ENCODE results near the gene TGM3. TPM values are rescaled to one million over a fixed set of nuclear protein-coding genes. Genes with fewer than 3 reads are reported as not detected.

The TGM3 gene
- total RNA-seq, 2 experiments from 2014 or later: not detected

DNA sequence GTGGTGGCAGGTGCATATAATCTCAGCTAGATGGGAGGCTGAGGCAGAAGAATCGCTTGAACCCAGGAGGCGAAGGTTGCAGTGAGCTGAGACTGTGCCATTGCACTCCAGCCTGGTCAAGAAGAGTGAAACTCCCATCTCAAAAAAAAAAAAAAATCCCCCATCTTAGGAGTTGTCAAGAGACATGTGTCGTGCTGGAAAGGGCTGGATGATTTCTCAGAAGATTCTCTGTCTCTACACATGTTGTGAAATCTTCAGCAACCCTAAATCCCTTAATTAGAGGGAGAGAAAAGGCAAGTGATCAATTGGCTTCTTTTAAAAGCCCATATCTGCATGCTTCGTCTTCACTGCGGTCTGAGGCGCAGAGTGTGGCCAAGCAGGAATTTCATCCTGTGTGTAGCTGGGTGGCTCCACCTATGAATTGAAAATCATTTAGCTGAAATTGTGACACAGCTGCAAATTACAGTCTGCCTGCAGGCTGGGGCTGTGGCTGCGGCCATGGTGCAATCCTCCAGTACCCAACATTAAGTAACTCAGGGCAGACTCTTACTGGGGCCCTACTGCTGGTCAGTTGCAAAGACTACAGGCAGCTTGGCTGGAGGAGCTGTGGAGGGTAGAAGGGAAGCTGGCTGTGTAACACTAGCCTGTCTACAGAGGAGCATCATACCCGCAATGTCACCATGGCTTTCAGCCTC lies 3.2 kb upstream of the TGM3 start:
- Mint-ChIP-seq H3K4me1 (peaks cover 7% of the 10 kb centered on the region), H3K4me3 (no peak overlapping the region), H3K27me3 (peaks cover 3% of the 10 kb centered on the region), H3K27ac (no peak overlapping the region), H3K36me3 (ENCODE audit: low read depth) (no peaks in the 10 kb centered on the region), H3K9me3 (no peaks in the 10 kb centered on the region)
- POLR2A ChIA-PET: no interaction called here
- DNase-seq: no peak
- CTCF ChIA-PET: interaction anchor here (1.0 to 1.3 kb wide), 2 partner anchors 12 to 1737 kb away, joined by 4 read pairs; no protein-coding TSS in a partner anchor

DNA sequence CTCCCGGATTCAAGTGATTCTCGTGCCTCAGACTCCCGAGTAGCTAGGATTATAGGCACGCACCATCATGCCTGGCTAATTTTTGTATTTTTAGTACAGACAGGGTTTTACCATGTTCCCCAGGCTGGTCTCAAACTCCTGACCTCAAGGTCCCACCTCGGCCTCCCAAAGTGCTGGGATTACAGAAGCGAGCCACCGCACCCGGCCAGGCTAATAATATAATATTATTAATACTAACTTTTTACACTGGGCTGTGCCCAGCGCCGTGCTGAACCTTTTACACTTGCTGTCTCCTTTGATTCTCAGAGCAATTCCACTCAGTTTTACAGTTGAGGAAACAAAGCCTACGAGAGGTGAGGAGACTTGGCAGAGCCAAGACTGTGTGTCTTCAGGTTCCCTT lies 2.3 kb upstream of the TGM3 start:
- Mint-ChIP-seq H3K4me1 (peaks cover 7% of the 10 kb centered on the region), H3K36me3 (ENCODE audit: low read depth) (no peaks in the 10 kb centered on the region), H3K27me3 (no peaks in the 10 kb centered on the region), H3K27ac (no peak overlapping the region), H3K4me3 (no peak overlapping the region), H3K9me3 (no peaks in the 10 kb centered on the region)
- no peak for DNase-seq
- ChIA-PET CTCF (interaction anchor here (1.4 kb wide), 1 partner anchor 86 kb away, joined by 3 read pairs; no protein-coding TSS in a partner anchor), POLR2A (no interaction called here)

DNA sequence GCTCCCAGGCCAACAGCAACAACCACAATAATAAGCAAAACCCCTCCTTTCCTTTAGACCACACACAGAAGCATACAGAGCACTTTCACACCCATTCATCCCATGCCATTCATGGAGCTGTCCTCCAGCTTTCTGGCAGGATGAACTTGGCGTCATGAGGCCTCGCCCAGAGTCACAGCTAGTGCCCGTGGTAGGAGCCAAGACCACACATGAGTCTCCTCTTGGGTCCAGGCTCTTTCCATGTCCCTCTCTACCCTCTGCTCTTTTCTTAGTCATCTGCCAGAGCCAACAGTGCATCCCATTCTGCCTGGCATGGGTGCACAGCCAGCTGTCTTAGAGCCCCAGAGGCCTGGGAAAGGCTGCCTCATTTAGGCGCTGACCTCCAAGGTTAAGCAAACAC lies 1.8 kb upstream of the TGM3 start:
- no peak overlapping the region for H3K4me3 Mint-ChIP-seq

DNA sequence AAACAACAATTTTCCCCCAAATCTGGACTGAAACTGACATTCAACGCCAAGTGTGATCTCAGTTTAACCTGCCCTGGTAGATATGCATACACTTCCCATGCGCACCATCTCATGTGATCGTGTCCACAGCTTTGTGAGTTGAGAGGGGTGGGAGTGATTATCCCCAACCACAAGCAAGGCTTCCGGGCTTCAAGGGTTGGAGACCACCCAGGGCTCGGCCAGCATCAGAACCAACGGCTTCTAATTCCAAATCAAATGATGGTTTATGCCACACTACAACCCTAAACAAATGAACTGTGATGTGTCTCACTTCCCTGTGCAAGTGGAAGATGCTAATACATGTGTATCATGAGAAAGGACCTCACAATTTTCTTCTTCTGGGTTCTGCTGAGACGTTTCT lies 515 bp upstream of the TGM3 start:
- H3K9me3 Mint-ChIP-seq: no peaks in the 10 kb centered on the region
- no peak overlapping the region for H3K4me3 Mint-ChIP-seq
- ChIA-PET POLR2A (no interaction called here), CTCF (no interaction called here)
- no peak overlapping the region for H3K27ac Mint-ChIP-seq
- DNase-seq: no peak
- no peaks in the 10 kb centered on the region for H3K27me3 Mint-ChIP-seq
- no peaks in the 10 kb centered on the region for H3K36me3 Mint-ChIP-seq (ENCODE audit: low read depth)
- no peaks in the 10 kb centered on the region for H3K4me1 Mint-ChIP-seq

More for the DNA sequence above, 1.8 kb upstream of the TGM3 start:
- no peak overlapping the region for H3K27ac Mint-ChIP-seq
- POLR2A ChIA-PET: no interaction called here
- H3K4me1 Mint-ChIP-seq: peaks cover 6% of the 10 kb centered on the region
- no peaks in the 10 kb centered on the region for H3K27me3 Mint-ChIP-seq
- CTCF ChIA-PET: interaction anchor here (1.4 kb wide), 1 partner anchor 87 kb away, joined by 3 read pairs; no protein-coding TSS in a partner anchor
- H3K36me3 Mint-ChIP-seq (ENCODE audit: low read depth): no peaks in the 10 kb centered on the region
- no peak for DNase-seq
- no peaks in the 10 kb centered on the region for H3K9me3 Mint-ChIP-seq

DNA sequence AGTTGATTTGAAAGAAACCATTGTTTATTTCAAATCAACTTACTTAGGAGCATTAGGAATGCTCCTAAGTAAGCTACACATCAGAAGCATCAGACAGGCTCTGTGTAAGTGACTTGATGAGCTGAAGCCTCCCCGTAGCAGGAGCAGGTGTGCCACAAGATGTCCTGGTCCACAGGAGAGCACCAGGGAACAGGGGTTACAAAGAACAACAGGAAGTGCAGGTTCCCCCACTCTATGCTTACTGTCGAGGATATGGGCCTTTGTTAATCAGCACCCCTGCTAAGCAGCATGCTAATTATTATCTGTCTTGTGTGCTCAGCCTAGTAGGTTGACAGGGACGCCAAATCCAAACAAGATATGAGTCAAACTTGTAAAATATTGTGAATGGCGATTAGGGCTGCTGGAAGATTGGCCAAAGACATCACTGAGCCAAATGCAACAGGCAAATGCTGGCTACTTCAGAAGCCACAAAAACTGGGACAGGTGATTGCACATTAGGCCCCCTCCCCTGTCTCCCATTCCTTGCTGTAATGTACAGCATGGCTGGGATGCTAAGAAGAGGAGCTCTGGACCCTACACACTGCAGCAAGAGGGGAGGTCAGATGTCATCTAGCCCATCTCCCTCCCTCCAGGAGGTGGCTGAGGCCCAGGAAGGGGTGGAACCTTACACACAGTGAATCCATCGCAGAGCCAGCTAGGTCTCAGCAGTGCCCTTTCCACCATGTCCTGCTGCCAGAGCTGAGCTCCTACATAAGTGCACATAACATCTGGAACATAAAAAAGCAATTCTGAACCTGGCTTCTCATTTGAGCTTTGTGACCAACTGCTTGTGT lies 939 bp downstream of the TGM3 start:
- ChIA-PET POLR2A (no interaction called here), CTCF (interaction anchor here (1.3 kb wide), 1 partner anchor 35 kb away, joined by 4 read pairs; no protein-coding TSS in a partner anchor)
- Mint-ChIP-seq H3K36me3 (ENCODE audit: low read depth) (no peaks in the 10 kb centered on the region), H3K9me3 (no peaks in the 10 kb centered on the region), H3K4me1 (no peaks in the 10 kb centered on the region), H3K4me3 (no peak overlapping the region), H3K27me3 (peaks cover 4% of the 10 kb centered on the region), H3K27ac (no peak overlapping the region)
- no peak for DNase-seq

DNA sequence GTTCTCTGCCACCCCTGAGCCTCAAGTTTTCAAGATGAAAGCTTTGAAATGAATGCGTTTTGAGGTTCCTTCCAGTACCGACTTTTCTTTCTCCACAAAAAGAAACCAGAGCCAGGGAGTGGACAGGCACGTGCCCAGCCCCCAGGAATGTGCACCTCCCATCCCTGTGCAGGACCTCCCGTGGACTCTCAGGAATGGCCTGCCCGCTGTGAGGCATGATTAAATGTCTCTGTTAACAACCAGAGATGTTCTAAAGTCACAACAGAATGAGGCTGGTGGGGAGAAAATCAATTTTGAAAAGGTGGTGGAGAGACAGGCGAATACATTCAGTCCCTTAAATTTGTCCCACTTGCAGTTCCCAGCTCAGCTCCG lies 1.5 kb downstream of the TGM3 start:
- Mint-ChIP-seq H3K27ac (no peak overlapping the region), H3K36me3 (ENCODE audit: low read depth) (no peaks in the 10 kb centered on the region), H3K27me3 (peaks cover 4% of the 10 kb centered on the region), H3K4me1 (no peaks in the 10 kb centered on the region), H3K9me3 (no peaks in the 10 kb centered on the region), H3K4me3 (no peak overlapping the region)
- ChIA-PET POLR2A (no interaction called here), CTCF (interaction anchor here (1.3 kb wide), 1 partner anchor 34 kb away, joined by 4 read pairs; no protein-coding TSS in a partner anchor)
- no peak for DNase-seq

DNA sequence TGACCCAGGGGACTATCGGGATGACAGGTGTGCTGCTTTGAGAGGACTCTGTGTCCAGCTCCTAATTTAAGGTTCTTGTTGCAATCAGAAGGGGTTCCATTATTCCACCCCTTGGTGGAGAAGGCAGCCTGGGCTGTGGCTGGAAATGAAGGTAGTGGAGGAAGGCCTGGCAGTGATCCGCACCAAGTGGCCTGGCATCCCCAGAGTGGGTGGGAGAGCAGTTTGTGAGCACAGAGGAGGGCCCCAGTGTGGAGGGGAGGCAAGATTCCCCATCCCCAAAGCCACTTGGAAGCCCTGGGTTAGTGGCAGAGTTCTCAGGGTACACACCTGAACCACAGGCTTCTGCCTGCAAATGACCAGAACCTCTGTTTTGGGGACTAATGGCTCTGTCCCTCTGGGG lies 2.3 kb downstream of the TGM3 start:
- ChIA-PET POLR2A (no interaction called here), CTCF (interaction anchor here (0.8 to 1.3 kb wide), 2 partner anchors 9 to 33 kb away, joined by 4 read pairs; no protein-coding TSS in a partner anchor)
- H3K4me1 Mint-ChIP-seq: no peaks in the 10 kb centered on the region
- H3K36me3 Mint-ChIP-seq (ENCODE audit: low read depth): no peaks in the 10 kb centered on the region
- DNase-seq: no peak
- no peak overlapping the region for H3K27ac Mint-ChIP-seq
- no peak overlapping the region for H3K4me3 Mint-ChIP-seq
- H3K9me3 Mint-ChIP-seq: no peaks in the 10 kb centered on the region
- H3K27me3 Mint-ChIP-seq: peaks cover 4% of the 10 kb centered on the region

DNA sequence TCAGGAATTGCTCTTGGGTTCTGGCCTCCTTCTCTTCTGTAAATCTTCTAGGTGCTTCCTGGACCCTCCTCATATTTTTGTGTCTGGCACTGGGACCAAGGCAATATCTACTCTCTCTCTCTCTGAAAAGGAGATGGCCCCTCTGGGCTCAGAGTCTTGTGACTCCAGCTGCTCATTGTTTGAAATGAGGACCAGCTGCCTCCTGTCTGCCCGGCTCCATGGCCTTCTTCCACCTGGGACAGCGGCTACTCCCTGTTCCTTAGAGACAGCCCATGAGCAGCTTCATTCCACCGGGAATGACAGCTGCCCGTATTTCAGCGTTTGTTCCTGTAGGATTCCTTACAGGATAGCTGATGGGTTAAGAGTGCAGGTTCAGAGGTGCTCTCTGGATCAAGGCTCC lies 2.9 kb downstream of the TGM3 start:
- no peak for DNase-seq
- Mint-ChIP-seq H3K27me3 (peaks cover 4% of the 10 kb centered on the region), H3K27ac (no peak overlapping the region), H3K9me3 (no peaks in the 10 kb centered on the region), H3K4me1 (no peaks in the 10 kb centered on the region), H3K36me3 (ENCODE audit: low read depth) (no peaks in the 10 kb centered on the region), H3K4me3 (no peak overlapping the region)
- CTCF ChIA-PET: no interaction called here
- POLR2A ChIA-PET: no interaction called here

DNA sequence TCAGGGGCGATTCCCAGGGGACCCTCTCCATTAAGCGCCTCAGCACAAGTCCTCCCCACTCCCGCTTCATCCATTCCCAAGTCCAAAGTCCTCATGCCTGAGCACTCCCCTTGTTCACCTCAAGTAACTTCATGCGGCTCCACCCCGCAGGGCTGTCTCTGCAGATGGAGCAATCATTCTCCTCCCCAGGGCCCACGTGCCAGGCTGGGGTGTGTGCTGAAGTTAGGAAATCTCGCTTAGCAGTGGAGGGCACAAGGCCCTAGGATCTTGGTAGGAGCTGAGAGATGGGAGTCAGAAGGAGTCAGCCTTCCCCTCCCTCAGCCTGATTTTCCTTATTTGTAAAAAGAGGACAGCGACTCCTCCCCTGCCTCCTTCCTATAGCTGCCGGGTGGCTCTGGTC lies 3.5 kb downstream of the TGM3 start:
- DNase-seq: no peak
- no peak overlapping the region for H3K27ac Mint-ChIP-seq
- ChIA-PET CTCF (no interaction called here), POLR2A (no interaction called here)
- H3K27me3 Mint-ChIP-seq: peaks cover 4% of the 10 kb centered on the region
- no peaks in the 10 kb centered on the region for H3K4me1 Mint-ChIP-seq
- no peak overlapping the region for H3K4me3 Mint-ChIP-seq
- no peaks in the 10 kb centered on the region for H3K36me3 Mint-ChIP-seq (ENCODE audit: low read depth)
- H3K9me3 Mint-ChIP-seq: no peaks in the 10 kb centered on the region

DNA sequence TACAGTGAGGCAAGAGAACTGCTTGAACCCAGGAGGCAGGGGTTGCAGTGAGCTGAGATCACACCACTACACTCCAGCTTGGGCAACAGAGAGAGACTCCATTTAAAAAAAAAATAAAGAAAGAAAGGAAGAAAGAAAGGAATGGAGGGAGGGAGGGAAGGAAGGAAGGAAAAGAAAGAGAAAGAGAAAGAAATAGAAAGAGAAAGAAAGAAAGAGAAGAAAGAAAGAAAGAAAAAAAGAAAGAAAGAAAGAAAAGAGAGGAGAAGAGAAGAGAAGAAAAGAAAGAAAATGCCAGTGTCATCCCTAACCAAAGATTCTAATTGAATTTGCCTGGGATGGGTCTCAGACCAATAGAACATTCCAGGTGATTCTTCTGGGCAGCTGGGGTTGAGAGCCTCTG lies 4.2 kb downstream of the TGM3 start:
- H3K27me3 Mint-ChIP-seq: peaks cover 4% of the 10 kb centered on the region
- no peak for DNase-seq
- CTCF ChIA-PET: no interaction called here
- no peak overlapping the region for H3K4me3 Mint-ChIP-seq
- H3K4me1 Mint-ChIP-seq: no peaks in the 10 kb centered on the region
- no peak overlapping the region for H3K27ac Mint-ChIP-seq
- POLR2A ChIA-PET: no interaction called here
- H3K9me3 Mint-ChIP-seq: no peaks in the 10 kb centered on the region
- H3K36me3 Mint-ChIP-seq (ENCODE audit: low read depth): no peaks in the 10 kb centered on the region

DNA sequence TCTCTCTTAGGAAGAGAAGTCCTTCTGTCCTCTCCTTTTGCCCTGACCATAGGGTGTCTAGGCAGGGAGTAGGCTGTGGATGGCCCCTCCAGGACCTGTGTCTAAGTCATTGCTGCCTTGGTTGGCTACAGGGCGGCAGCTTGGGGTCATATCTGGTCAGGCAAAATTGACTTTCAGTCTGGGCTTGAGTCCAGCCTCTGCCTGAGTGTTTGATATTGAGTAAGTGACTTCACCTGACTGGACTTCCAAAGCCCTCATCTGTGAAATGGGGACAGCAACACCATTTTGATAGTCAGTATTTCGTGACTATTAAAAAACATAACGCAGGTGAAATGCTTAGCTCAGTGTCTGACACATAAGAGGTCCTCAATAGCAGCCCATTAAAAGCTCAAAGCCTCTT lies 4.6 kb downstream of the TGM3 start:
- Mint-ChIP-seq H3K27ac (no peak overlapping the region), H3K4me3 (no peak overlapping the region), H3K27me3 (peaks cover 4% of the 10 kb centered on the region), H3K9me3 (no peaks in the 10 kb centered on the region), H3K36me3 (ENCODE audit: low read depth) (no peaks in the 10 kb centered on the region), H3K4me1 (no peaks in the 10 kb centered on the region)
- ChIA-PET POLR2A (no interaction called here), CTCF (no interaction called here)
- DNase-seq: no peak

DNA sequence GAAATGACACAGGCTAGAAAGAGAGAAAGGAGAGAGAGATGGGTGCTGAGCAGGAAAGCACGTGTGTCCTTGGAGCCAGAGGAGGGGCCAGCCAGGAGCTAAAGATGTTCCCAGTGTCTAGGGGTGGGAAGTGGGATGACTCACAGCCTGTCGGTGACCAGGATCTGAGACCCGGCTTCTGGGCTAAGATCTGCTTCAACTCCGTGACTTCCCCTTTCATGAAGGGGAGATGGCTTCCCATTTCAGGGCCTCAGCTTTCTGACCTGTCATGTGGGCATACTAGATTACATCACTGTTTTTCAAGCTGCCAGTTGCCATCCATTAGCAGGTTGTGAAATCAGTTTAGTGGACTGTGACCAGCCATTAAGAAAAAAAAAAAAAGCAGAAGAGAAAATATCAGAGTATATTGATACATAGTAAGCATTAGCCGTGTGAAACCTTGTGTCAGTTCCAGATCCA lies 5.4 kb downstream of the TGM3 start:
- CTCF ChIA-PET: no interaction called here
- POLR2A ChIA-PET: no interaction called here
- no peak overlapping the region for H3K27ac Mint-ChIP-seq
- H3K36me3 Mint-ChIP-seq (ENCODE audit: low read depth): no peaks in the 10 kb centered on the region
- H3K4me1 Mint-ChIP-seq: no peaks in the 10 kb centered on the region
- no peak for DNase-seq
- peaks cover 4% of the 10 kb centered on the region for H3K27me3 Mint-ChIP-seq
- H3K9me3 Mint-ChIP-seq: no peaks in the 10 kb centered on the region
- no peak overlapping the region for H3K4me3 Mint-ChIP-seq

DNA sequence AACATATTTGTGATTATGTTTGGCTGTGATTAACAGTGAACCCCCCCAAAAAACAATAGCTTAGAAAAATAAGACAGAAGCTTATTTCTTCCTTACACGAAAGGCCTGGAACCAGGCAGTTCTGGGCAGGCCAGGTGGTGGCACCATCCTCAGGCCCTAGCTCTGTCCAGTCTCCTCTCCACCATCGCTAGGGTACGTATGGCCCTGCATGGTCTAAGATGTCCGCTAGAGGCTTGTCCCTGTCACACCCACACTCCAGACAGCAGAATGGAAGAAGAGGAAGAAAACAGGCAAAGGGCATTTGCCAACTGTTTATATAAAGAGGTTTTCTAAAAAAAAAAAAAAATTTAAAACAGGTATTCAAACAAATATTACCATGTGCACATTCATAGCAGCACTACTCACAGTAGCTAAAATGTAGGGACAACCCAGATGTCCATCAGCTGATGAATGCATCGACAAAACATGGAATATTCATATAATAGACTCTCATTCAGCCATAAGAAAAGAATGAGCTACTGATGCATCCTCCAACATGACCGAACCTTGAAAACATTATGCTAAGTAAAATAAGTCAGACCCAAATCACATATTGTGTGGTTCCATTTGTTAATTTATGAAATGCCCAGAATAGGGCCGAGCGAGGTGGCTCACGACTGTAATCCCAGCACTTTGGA lies 6.7 kb downstream of the TGM3 start:
- H3K4me3 Mint-ChIP-seq: no peak overlapping the region
- no peaks in the 10 kb centered on the region for H3K4me1 Mint-ChIP-seq
- no peaks in the 10 kb centered on the region for H3K9me3 Mint-ChIP-seq
- ChIA-PET CTCF (no interaction called here), POLR2A (no interaction called here)
- peaks cover 7% of the 10 kb centered on the region for H3K27me3 Mint-ChIP-seq
- no peaks in the 10 kb centered on the region for H3K36me3 Mint-ChIP-seq (ENCODE audit: low read depth)
- H3K27ac Mint-ChIP-seq: no peak overlapping the region
- no peak for DNase-seq
